H9 (cell line): ENCODE measurements around the gene URAD. TPM values are rescaled to one million over a fixed set of nuclear protein-coding genes. Genes with fewer than 3 reads are reported as not detected.

Experiments
- DNase-seq: peaks from one replicate; pipeline ENCODE4 v3.0.0-alpha.2; 2017
- H2AFZ ChIP-seq: one replicate; pipeline ENCODE4 v1.6.1; 2013; ENCODE audit warnings: mild to moderate bottlenecking, low read length, control low read depth, moderate library complexity
- H2AK5ac ChIP-seq: 2 replicates; pipeline ENCODE4 v1.6.1; 2013; ENCODE audit warnings: low read length, control low read depth, mixed read lengths; ENCODE audit not compliant: insufficient read length
- H2BK120ac ChIP-seq: one replicate; pipeline ENCODE4 v1.6.1; 2013; ENCODE audit warnings: low read depth, mild to moderate bottlenecking, low read length, control low read depth, inconsistent platforms; ENCODE audit not compliant: poor library complexity, severe bottlenecking
- H2BK12ac ChIP-seq: 2 replicates; pipeline ENCODE4 v1.6.1; 2013; ENCODE audit warnings: low read length, control low read depth, mixed read lengths, low read depth; ENCODE audit not compliant: insufficient read length
- H2BK15ac ChIP-seq: 2 replicates; pipeline ENCODE4 v1.6.1; 2013; ENCODE audit warnings: low read depth, low read length, control low read depth
- H2BK20ac ChIP-seq: one replicate; pipeline ENCODE4 v1.6.1; 2013; ENCODE audit warnings: low read depth, mild to moderate bottlenecking, low read length, control low read depth, inconsistent platforms; ENCODE audit not compliant: poor library complexity, severe bottlenecking
- H2BK5ac ChIP-seq: 2 replicates; pipeline ENCODE4 v1.6.1; 2013; ENCODE audit warnings: low read length, control low read depth, mixed read lengths; ENCODE audit not compliant: insufficient read length
- H3K14ac ChIP-seq: 2 replicates; pipeline ENCODE4 v1.6.1; 2013; ENCODE audit warnings: low read length, control low read depth; ENCODE audit not compliant: insufficient read depth
- H3K18ac ChIP-seq: 2 replicates; pipeline ENCODE4 v1.6.1; 2013; ENCODE audit warnings: low read depth, mild to moderate bottlenecking, mixed read lengths, low read length, control low read depth; ENCODE audit not compliant: insufficient read length
- H3K23ac ChIP-seq: 2 replicates; pipeline ENCODE4 v1.6.1; 2013; ENCODE audit warnings: low read length, control low read depth, mixed read lengths, low read depth; ENCODE audit not compliant: insufficient read length
- H3K23me2 ChIP-seq: 2 replicates; pipeline ENCODE4 v1.6.1; 2013; ENCODE audit warnings: low read depth, mild to moderate bottlenecking, mixed read lengths, low read length, control low read depth; ENCODE audit not compliant: insufficient read length, poor library complexity, severe bottlenecking
- H3K27ac ChIP-seq: 2 replicates; pipeline ENCODE4 v1.5.1; 2013; ENCODE audit warnings: low read length, control low read depth, mixed read lengths, low read depth; ENCODE audit not compliant: insufficient read length
- H3K27me3 ChIP-seq: 2 replicates; pipeline ENCODE4 v1.6.1; 2013; ENCODE audit warnings: low read length, control low read depth, inconsistent platforms; ENCODE audit not compliant: insufficient read depth
- H3K4ac ChIP-seq: 2 replicates; pipeline ENCODE4 v1.6.1; 2013; ENCODE audit warnings: low read depth, mild to moderate bottlenecking, control low read depth, inconsistent platforms, low read length, moderate library complexity
- H3K4me1 ChIP-seq: 2 replicates; pipeline ENCODE4 v1.6.1; 2013; ENCODE audit warnings: low read length, control low read depth, inconsistent platforms; ENCODE audit not compliant: insufficient read depth
- H3K4me2 ChIP-seq: 2 replicates; pipeline ENCODE4 v1.6.1; 2013; ENCODE audit warnings: low read length, control low read depth, mixed read lengths; ENCODE audit not compliant: insufficient read length, insufficient read depth
- H3K56ac ChIP-seq: 2 replicates; pipeline ENCODE4 v1.6.1; 2013; ENCODE audit warnings: low read depth, mild to moderate bottlenecking, mixed read lengths, low read length, control low read depth; ENCODE audit not compliant: insufficient read length
- H3K79me1 ChIP-seq: 2 replicates; pipeline ENCODE4 v1.6.1; 2013; ENCODE audit warnings: low read depth, mild to moderate bottlenecking, moderate library complexity, low read length, control low read depth, inconsistent platforms; ENCODE audit not compliant: insufficient read depth, poor library complexity, severe bottlenecking
- H3K79me2 ChIP-seq: 2 replicates; pipeline ENCODE4 v1.6.1; 2013; ENCODE audit warnings: low read length, control low read depth, inconsistent platforms; ENCODE audit not compliant: insufficient read depth
- H3K9ac ChIP-seq: 2 replicates; pipeline ENCODE4 v1.6.1; 2013; ENCODE audit warnings: low read length, control low read depth, mixed read lengths; ENCODE audit not compliant: insufficient read length; ENCODE audit errors: extremely low read depth
- H3K9me3 ChIP-seq: one replicate; pipeline ENCODE4 v1.6.1; 2013; ENCODE audit warnings: low read depth, low read length, inconsistent platforms; ENCODE audit not compliant: control insufficient read depth
- H3T11ph ChIP-seq: one replicate; pipeline ENCODE4 v1.6.1; 2013; ENCODE audit warnings: mild to moderate bottlenecking, low read length, control low read depth, inconsistent platforms
- H4K20me1 ChIP-seq: one replicate; pipeline ENCODE4 v1.6.1; 2013; ENCODE audit not compliant: control insufficient read depth, insufficient read length, insufficient read depth
- H4K5ac ChIP-seq: 2 replicates; pipeline ENCODE4 v1.6.1; 2013; ENCODE audit warnings: low read depth, mild to moderate bottlenecking, mixed read lengths, low read length, control low read depth; ENCODE audit not compliant: insufficient read length
- H4K8ac ChIP-seq: replicated peaks from 2 replicates; pipeline ENCODE4 v1.6.1; 2013; ENCODE audit warnings: low read length, control low read depth, mixed read lengths, low read depth; ENCODE audit not compliant: insufficient read length
- H4K91ac ChIP-seq: 2 replicates; pipeline ENCODE4 v1.6.1; 2013; ENCODE audit warnings: low read depth, mild to moderate bottlenecking, moderate library complexity, mixed read lengths, low read length, control low read depth; ENCODE audit not compliant: insufficient read length
- H3K27ac Mint-ChIP-seq, 3 experiments: 2 replicates in 2 of 3; 3 replicates in 1 of 3; pipeline ENCODE4 v1.8.0; 2020 to 2021; ENCODE audit warnings: mixed read lengths in 3 of 3, mild to moderate bottlenecking in 1 of 3, moderate library complexity in 1 of 3
- H3K27me3 Mint-ChIP-seq: 2 replicates; pipeline ENCODE4 v1.8.0; 2021; ENCODE audit warnings: low read depth, mild to moderate bottlenecking, moderate library complexity, mixed read lengths
- H3K36me3 Mint-ChIP-seq, 3 experiments: 2 replicates in 2 of 3; 3 replicates in 1 of 3; pipeline ENCODE4 v1.8.0; 2020 to 2021; ENCODE audit warnings: low read depth in 3 of 3, mixed read lengths in 3 of 3; ENCODE audit not compliant: insufficient read depth in 1 of 3
- H3K4me1 Mint-ChIP-seq, 2 experiments: 2 replicates each; pipeline ENCODE4 v1.8.0; 2020; ENCODE audit warnings: mixed read lengths in 2 of 2
- H3K4me3 Mint-ChIP-seq, 2 experiments: 2 replicates in 1 of 2; 3 replicates in 1 of 2; pipeline ENCODE4 v1.8.0; 2020 to 2021; ENCODE audit warnings: mild to moderate bottlenecking in 2 of 2, mixed read lengths in 2 of 2, moderate library complexity in 1 of 2
- H3K9me3 Mint-ChIP-seq, 2 experiments: 2 replicates in 1 of 2; 3 replicates in 1 of 2; pipeline ENCODE4 v1.8.0; 2020; ENCODE audit warnings: mild to moderate bottlenecking in 2 of 2, mixed read lengths in 2 of 2, moderate library complexity in 1 of 2
- CTCF ChIP-seq: fragments of 200-600 bp; sonication (generic); conservative IDR thresholded peaks from 3 replicates; pipeline ENCODE4 v1.8.0; 2021; ENCODE audit warnings: antibody characterized with exemption, mild to moderate bottlenecking
- WGBS: extraction: QIAGEN DNeasy Blood & Tissue Kit; methylation state at CpG from one replicate; pipeline ENCODE4 v1.1.7; 2013; ENCODE audit warnings: missing lambda C conversion rate, low lambda C conversion rate, mixed read lengths; ENCODE audit not compliant: insufficient read length; ENCODE audit errors: extremely low coverage; 5-methylcytosine and 5-hydroxymethylcytosine counted together
- total RNA-seq: library from RNA; stranded (reverse); gene quantifications from 2 replicates; pipeline ENCODE4 v1.2.1, GENCODE V29; 2021

The URAD gene
- total RNA-seq, 1 experiment from 2014 or later = not detected

GRCh38 chr13:28022848-28023518, 34.5 kb upstream of the URAD start:
- Mint-ChIP-seq H3K27ac (peak overlapping the region; percentile 85 to 96 (median 95)), H3K4me1 (peaks cover 23 to 33% of the 10 kb centered on the region in 2 experiments), H3K27me3 (no peaks in the 10 kb centered on the region; the same call in 1 of the 2 replicates), H3K9me3 (peaks cover 0 to 3% of the 10 kb centered on the region in 2 experiments; a peak in 2 of 5 replicates), H3K4me3 (no peak overlapping the region), H3K36me3 (peaks cover 0 to 5% (median 0%) of the 10 kb centered on the region in 3 experiments; a peak in 2 of 7 replicates)
- peak; percentile 39 for DNase-seq
- H2BK5ac ChIP-seq = peak overlapping the region; percentile 48
- no peaks in the 10 kb centered on the region for H3K23me2 ChIP-seq
- H3K4ac ChIP-seq = no peak overlapping the region
- no peak overlapping the region for H2BK15ac ChIP-seq
- no peak overlapping the region for H2BK20ac ChIP-seq
- no peak for TF ChIP-seq CTCF
- no peaks in the 10 kb centered on the region for H3K9me3 ChIP-seq
- no peak overlapping the region for H3T11ph ChIP-seq
- peak overlapping the region; percentile 31 for H4K5ac ChIP-seq
- no peaks in the 10 kb centered on the region for H3K27me3 ChIP-seq
- H3K9ac ChIP-seq = no peak overlapping the region
- H4K8ac ChIP-seq = no peak overlapping the region
- peak overlapping the region; percentile 71 for H3K27ac ChIP-seq
- no peaks in the 10 kb centered on the region for H3K79me1 ChIP-seq
- H3K14ac ChIP-seq = peak overlapping the region; percentile 46
- no peak overlapping the region for H2BK120ac ChIP-seq
- no CpG with 5 or more reads among the region's 9 CpGs for WGBS
- no peak overlapping the region for H3K23ac ChIP-seq
- H4K91ac ChIP-seq = no peak overlapping the region
- no peaks in the 10 kb centered on the region for H3K79me2 ChIP-seq
- peak overlapping the region; percentile 53 for H2BK12ac ChIP-seq
- no peak overlapping the region for H2AK5ac ChIP-seq
- peak overlapping the region; percentile 53 for H2AFZ ChIP-seq
- H3K4me2 ChIP-seq = no peak overlapping the region
- H4K20me1 ChIP-seq = no peaks in the 10 kb centered on the region
- peak overlapping the region; percentile 85 for H3K18ac ChIP-seq
- H3K4me1 ChIP-seq = peaks cover 7% of the 10 kb centered on the region; the same call in 1 of the 2 replicates
- no peak overlapping the region for H3K56ac ChIP-seq
